SK-N-SH treated with all-trans-retinoic acid at 6 μM for 48 hours (cell line): ENCODE results near the gene TRIM39.

Source experiments
- ATAC-seq: fragments of 200-7000 bp; cut with Tn5 transposase; 3 replicates; pipeline ENCODE4 v1.9.1; 2020; ENCODE audit warnings: mild to moderate bottlenecking, moderate library complexity
- BACH2 ChIP-seq: fragments of 250-450 bp; sonication (Bioruptor Pico); IDR thresholded peaks from 2 replicates; pipeline ENCODE4 v1.9.0; 2021; ENCODE audit warnings: mild to moderate bottlenecking, borderline replicate concordance
- CSDC2 ChIP-seq: fragments of 250-450 bp; sonication (Bioruptor Pico); IDR thresholded peaks from 2 replicates; pipeline ENCODE4 v1.5.0; 2020; ENCODE audit warnings: mild to moderate bottlenecking, moderate library complexity
- ESRRG ChIP-seq: fragments of 250-450 bp; sonication (Bioruptor Pico); IDR thresholded peaks from 2 replicates; pipeline ENCODE4 v1.6.1; 2021; ENCODE audit warnings: mild to moderate bottlenecking
- GLIS3 ChIP-seq: fragments of 250-450 bp; sonication (Bioruptor Pico); IDR thresholded peaks from 2 replicates; pipeline ENCODE4 v1.5.0; 2020; ENCODE audit warnings: mild to moderate bottlenecking, moderate library complexity
- ISL1 ChIP-seq: fragments of 250-450 bp; sonication (Bioruptor Pico); IDR thresholded peaks from 2 replicates; pipeline ENCODE4 v2.1.2; 2022; ENCODE audit warnings: mild to moderate bottlenecking, moderate library complexity
- RARB ChIP-seq: fragments of 250-450 bp; sonication (Bioruptor Pico); IDR thresholded peaks from 2 replicates; pipeline ENCODE4 v1.8.0; 2021; ENCODE audit warnings: mild to moderate bottlenecking, moderate library complexity
- SNAI2 ChIP-seq: fragments of 250-450 bp; sonication (Bioruptor Pico); IDR thresholded peaks from 2 replicates; pipeline ENCODE4 v1.5.0; 2020; ENCODE audit warnings: mild to moderate bottlenecking, moderate library complexity
- ZFP3 ChIP-seq: fragments of 250-450 bp; sonication (Bioruptor Pico); IDR thresholded peaks from 2 replicates; pipeline ENCODE4 v1.5.0; 2020; ENCODE audit warnings: mild to moderate bottlenecking, moderate library complexity
- ZFP30 ChIP-seq: fragments of 450-650 bp; formaldehyde crosslinking; IDR thresholded peaks from 2 replicates; pipeline ENCODE4 v1.5.0; 2022; ENCODE audit warnings: mild to moderate bottlenecking, moderate library complexity
- ZNF565 ChIP-seq: fragments of 450-650 bp; formaldehyde crosslinking; conservative IDR thresholded peaks from 2 replicates; pipeline ENCODE4 v1.5.0; 2020; ENCODE audit warnings: low read depth, mild to moderate bottlenecking, moderate library complexity
- ZNF70 ChIP-seq: fragments of 450-650 bp; formaldehyde crosslinking; IDR thresholded peaks from 2 replicates; pipeline ENCODE4 v1.5.0; 2020; ENCODE audit warnings: mild to moderate bottlenecking, moderate library complexity
- ZNF8 ChIP-seq: fragments of 450-650 bp; formaldehyde crosslinking; IDR thresholded peaks from 2 replicates; pipeline ENCODE4 v1.5.0; 2020; ENCODE audit warnings: mild to moderate bottlenecking, moderate library complexity
- TF ChIP-seq, protein P1 (sequence below): fragments of 250-450 bp; sonication (Bioruptor Pico); IDR thresholded peaks from 2 replicates; pipeline ENCODE4 v1.5.1; 2021; ENCODE audit warnings: mild to moderate bottlenecking, moderate library complexity

The TRIM39 gene

DNA sequence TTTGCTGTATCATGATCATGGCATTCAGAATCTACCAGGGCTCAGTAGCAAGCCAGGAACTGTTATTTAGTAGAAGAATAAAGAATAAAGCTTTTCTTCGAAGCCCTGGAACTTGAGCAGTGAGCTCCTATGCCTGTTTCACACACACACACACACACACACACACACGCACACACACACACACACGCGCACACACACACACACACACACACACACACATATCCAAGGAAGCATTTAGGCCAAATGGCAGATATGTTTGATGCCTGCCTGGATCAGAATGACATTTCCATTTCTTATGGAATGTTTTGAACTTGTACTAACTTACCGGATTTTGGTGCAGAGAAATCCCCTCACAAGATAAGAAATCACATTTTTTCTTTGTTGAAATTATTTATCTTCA, 53.7 kb downstream of the TRIM39 start:
- ATAC-seq = no peak
- no peak for TF ChIP-seq ISL1 (CRISPR knock-in tag)
- TF ChIP-seq ZFP30 = no peak
- TF ChIP-seq ZNF8 (CRISPR knock-in tag) = no peak
- no peak for TF ChIP-seq BACH2 (CRISPR knock-in tag)
- TF ChIP-seq ZNF565 (CRISPR knock-in tag) = no peak
- no peak for TF ChIP-seq ZFP3 (CRISPR knock-in tag)

DNA sequence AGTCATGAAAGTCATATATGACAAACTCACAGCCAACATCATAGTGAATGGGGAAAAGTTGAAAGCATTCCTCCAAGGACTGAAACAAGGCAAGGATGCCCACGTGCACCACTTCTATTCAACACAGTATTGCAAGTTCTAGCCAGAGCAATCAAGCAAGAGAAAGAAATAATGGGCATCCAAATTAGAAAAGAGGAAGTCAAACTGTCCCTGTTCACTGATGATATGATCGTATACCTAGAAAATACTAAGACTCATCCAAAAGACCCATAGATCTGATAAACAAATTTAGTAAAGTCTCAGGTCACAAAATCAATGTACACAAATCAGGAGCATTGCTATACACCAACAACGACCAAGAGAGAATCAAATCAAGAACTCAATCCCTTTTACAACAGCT, 59.4 kb downstream of the TRIM39 start:
- no peak for ATAC-seq

GRCh38 chr6:30391240-30391639, 64.5 kb downstream of the TRIM39 start:
- TF ChIP-seq SNAI2 (CRISPR knock-in tag) (no peak), ESRRG (no peak), GLIS3 (CRISPR knock-in tag) (no peak), ZNF70 (CRISPR knock-in tag) (no peak)
- no peak for ATAC-seq

More for the DNA sequence above, 59.4 kb downstream of the TRIM39 start:
- TF ChIP-seq ZNF70 (CRISPR knock-in tag) (no peak), ISL1 (CRISPR knock-in tag) (no peak), ESRRG (no peak), CSDC2 (CRISPR knock-in tag) (no peak), RARB (CRISPR knock-in tag) (no peak)
- TF ChIP-seq, protein P1, sequence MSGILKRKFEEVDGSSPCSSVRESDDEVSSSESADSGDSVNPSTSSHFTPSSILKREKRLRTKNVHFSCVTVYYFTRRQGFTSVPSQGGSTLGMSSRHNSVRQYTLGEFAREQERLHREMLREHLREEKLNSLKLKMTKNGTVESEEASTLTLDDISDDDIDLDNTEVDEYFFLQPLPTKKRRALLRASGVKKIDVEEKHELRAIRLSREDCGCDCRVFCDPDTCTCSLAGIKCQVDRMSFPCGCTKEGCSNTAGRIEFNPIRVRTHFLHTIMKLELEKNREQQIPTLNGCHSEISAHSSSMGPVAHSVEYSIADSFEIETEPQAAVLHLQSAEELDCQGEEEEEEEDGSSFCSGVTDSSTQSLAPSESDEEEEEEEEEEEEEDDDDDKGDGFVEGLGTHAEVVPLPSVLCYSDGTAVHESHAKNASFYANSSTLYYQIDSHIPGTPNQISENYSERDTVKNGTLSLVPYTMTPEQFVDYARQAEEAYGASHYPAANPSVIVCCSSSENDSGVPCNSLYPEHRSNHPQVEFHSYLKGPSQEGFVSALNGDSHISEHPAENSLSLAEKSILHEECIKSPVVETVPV (CRISPR knock-in tag) = no peak
